Liver (tissue), 3 donors: ENCODE results near the gene EML1.

Source experiments
- EGR1 ChIP-seq, 2 donors: IDR thresholded peaks; 2 replicates each; pipeline ENCODE4 v1.6.1; 2016 to 2018; ENCODE audit warnings: antibody characterized with exemption in 2 of 2, low read depth in 2 of 2
- GABPA ChIP-seq, 2 donors: IDR thresholded peaks in 1 of 2; conservative IDR thresholded peaks in 1 of 2; 2 replicates each; pipeline ENCODE4 v1.6.1; 2016; ENCODE audit warnings: antibody characterized with exemption in 2 of 2, mild to moderate bottlenecking in 1 of 2, moderate library complexity in 1 of 2
- HNF4A ChIP-seq, 2 donors: conservative IDR thresholded peaks; 2 replicates each; pipeline ENCODE4 v1.6.1; 2016; ENCODE audit warnings: antibody characterized with exemption in 2 of 2, mild to moderate bottlenecking in 2 of 2
- RAD21 ChIP-seq, 2 donors: IDR thresholded peaks; 2 replicates each; pipeline ENCODE4 v1.6.1; 2016; ENCODE audit warnings: antibody characterized with exemption in 2 of 2, mild to moderate bottlenecking in 2 of 2
- TAF1 ChIP-seq: conservative IDR thresholded peaks from 2 replicates; pipeline ENCODE4 v1.6.1; 2016; ENCODE audit warnings: antibody characterized with exemption, mild to moderate bottlenecking
- YY1 ChIP-seq: IDR thresholded peaks from 2 replicates; pipeline ENCODE4 v1.6.1; 2016; ENCODE audit warnings: antibody characterized with exemption, mild to moderate bottlenecking
- TF ChIP-seq, protein P1 (sequence below): IDR thresholded peaks from 2 replicates; pipeline ENCODE4 v1.6.1; 2016; ENCODE audit warnings: antibody characterized with exemption
- TF ChIP-seq, protein P2 (sequence below): fragments of 150-350 bp; IDR thresholded peaks from 2 replicates; pipeline ENCODE4 v1.5.1; 2017; ENCODE audit warnings: improper control_type of control experiment, low read depth, low read length; ENCODE audit not compliant: missing input control
- TF ChIP-seq, protein P3 (sequence below): IDR thresholded peaks from 2 replicates; pipeline ENCODE4 v1.6.1; 2016; ENCODE audit warnings: antibody characterized with exemption
- donor health status: healthy.
- donor health status: healthy.

DNA sequence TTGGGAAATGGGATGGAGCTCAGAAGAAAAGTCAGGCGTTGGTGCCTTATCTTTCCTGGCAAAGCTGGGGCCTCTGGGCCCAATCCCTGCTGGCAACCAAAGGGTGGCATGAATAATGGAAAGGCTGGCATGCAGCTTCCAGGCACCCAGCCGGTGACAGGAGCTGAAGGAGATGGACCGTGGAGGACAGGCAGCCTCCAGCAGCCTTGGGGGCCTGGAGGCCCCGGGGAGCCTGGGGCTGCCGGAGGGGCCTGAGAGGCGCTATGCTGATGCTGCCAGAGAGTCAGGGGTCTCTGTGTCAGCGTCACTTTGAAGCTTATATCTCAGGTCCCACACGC, 38.2 kb upstream of the EML1 start:
- TF ChIP-seq, protein P1, sequence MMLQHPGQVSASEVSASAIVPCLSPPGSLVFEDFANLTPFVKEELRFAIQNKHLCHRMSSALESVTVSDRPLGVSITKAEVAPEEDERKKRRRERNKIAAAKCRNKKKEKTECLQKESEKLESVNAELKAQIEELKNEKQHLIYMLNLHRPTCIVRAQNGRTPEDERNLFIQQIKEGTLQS = no peak
- TF ChIP-seq, protein P2, sequence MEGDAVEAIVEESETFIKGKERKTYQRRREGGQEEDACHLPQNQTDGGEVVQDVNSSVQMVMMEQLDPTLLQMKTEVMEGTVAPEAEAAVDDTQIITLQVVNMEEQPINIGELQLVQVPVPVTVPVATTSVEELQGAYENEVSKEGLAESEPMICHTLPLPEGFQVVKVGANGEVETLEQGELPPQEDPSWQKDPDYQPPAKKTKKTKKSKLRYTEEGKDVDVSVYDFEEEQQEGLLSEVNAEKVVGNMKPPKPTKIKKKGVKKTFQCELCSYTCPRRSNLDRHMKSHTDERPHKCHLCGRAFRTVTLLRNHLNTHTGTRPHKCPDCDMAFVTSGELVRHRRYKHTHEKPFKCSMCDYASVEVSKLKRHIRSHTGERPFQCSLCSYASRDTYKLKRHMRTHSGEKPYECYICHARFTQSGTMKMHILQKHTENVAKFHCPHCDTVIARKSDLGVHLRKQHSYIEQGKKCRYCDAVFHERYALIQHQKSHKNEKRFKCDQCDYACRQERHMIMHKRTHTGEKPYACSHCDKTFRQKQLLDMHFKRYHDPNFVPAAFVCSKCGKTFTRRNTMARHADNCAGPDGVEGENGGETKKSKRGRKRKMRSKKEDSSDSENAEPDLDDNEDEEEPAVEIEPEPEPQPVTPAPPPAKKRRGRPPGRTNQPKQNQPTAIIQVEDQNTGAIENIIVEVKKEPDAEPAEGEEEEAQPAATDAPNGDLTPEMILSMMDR = no peak
- TF ChIP-seq GABPA (IDR thresholded peaks at IDR 0.05 in 1 of 2, conservative IDR thresholded peaks at IDR 0.05 in 1 of 2) = no peak
- no peak for TF ChIP-seq RAD21 (IDR thresholded peaks at IDR 0.05)
- TF ChIP-seq, protein P3, sequence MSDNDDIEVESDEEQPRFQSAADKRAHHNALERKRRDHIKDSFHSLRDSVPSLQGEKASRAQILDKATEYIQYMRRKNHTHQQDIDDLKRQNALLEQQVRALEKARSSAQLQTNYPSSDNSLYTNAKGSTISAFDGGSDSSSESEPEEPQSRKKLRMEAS = no peak
- no peak for TF ChIP-seq HNF4A (conservative IDR thresholded peaks at IDR 0.05)
- TF ChIP-seq EGR1 (IDR thresholded peaks at IDR 0.05; ENCODE audit: low read depth in 2 of 2) = no peak
- TF ChIP-seq YY1 = no peak
- TF ChIP-seq TAF1 = no peak
